Measurements from ENCODE around the gene MMP17. TPM values are rescaled to one million over a fixed set of nuclear protein-coding genes. Genes with fewer than 3 reads are reported as not detected.

MMP17 gene
- total RNA-seq, 1 donor, result 8.6 TPM

- TF ChIP-seq, protein P1, sequence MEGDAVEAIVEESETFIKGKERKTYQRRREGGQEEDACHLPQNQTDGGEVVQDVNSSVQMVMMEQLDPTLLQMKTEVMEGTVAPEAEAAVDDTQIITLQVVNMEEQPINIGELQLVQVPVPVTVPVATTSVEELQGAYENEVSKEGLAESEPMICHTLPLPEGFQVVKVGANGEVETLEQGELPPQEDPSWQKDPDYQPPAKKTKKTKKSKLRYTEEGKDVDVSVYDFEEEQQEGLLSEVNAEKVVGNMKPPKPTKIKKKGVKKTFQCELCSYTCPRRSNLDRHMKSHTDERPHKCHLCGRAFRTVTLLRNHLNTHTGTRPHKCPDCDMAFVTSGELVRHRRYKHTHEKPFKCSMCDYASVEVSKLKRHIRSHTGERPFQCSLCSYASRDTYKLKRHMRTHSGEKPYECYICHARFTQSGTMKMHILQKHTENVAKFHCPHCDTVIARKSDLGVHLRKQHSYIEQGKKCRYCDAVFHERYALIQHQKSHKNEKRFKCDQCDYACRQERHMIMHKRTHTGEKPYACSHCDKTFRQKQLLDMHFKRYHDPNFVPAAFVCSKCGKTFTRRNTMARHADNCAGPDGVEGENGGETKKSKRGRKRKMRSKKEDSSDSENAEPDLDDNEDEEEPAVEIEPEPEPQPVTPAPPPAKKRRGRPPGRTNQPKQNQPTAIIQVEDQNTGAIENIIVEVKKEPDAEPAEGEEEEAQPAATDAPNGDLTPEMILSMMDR (IDR thresholded peaks at IDR 0.05; ENCODE audit: insufficient read depth, low read depth, low read length), result no peak
- no peak overlapping the region for H3K4me3 ChIP-seq (ENCODE audit: low read depth, low read length)
- DNase-seq (ENCODE audit: low read depth), result no peak
These were observed 36.3 kb downstream of the MMP17 start for GRCh38 chr12:131864469-131864868.

GRCh38 chr12:131865180-131865875 is 37.1 kb downstream of the MMP17 start:
- TF ChIP-seq, protein P1 (IDR thresholded peaks at IDR 0.05; ENCODE audit: insufficient read depth, low read depth, low read length), result no peak
- DNase-seq (ENCODE audit: low read depth), result no peak
- H3K4me3 ChIP-seq (ENCODE audit: low read depth, low read length), result no peak overlapping the region

- TF ChIP-seq, protein P1 (IDR thresholded peaks at IDR 0.05; ENCODE audit: insufficient read depth, low read depth, low read length), result no peak
- H3K4me3 ChIP-seq (ENCODE audit: low read depth, low read length), result no peak overlapping the region
- no peak for DNase-seq (ENCODE audit: low read depth)
These were observed 39.3 kb downstream of the MMP17 start for GRCh38 chr12:131867471-131867870.

DNA sequence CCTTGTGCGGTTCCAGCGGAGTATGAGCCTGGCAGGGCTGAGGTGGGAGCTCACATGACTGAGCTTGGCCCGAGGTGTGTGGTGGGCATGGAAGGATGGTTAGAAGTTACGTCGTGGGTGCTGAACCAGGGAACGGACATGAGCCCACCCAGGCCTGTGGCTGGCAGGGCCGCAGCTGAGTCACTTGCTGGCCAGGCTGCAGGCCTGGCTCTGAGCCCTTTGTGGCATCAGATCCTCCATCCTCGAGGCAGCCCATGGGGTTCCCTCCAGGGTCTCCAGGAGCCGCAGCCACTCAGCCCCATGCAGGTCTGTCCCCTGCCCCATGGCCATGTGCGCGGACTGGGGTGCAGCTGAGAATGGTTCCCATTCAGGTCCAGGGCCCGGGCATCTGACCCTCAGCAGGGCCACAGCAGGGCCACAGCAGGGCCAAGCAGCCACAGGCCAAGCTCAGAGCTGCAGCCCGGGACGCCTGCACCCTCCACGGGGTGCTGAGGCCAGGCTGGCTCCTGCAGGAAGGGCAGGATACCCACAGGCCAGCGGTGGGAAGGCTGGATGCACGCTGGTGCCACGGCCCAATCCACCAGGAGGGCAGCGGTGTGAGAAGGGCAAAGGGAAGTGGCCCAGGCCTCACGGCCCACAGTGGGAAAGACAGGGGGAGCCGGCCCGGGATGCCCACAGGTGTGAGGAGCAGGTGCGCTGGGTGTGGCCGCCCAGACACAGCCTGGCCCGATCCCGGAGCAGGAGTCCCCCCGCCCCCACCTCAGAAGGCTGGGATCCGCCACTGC is 39.9 kb downstream of the MMP17 start:
- no peak for DNase-seq (ENCODE audit: low read depth)
- TF ChIP-seq, protein P1 (IDR thresholded peaks at IDR 0.05; ENCODE audit: insufficient read depth, low read depth, low read length), result no peak
- no peak overlapping the region for H3K4me3 ChIP-seq (ENCODE audit: low read depth, low read length)

DNA sequence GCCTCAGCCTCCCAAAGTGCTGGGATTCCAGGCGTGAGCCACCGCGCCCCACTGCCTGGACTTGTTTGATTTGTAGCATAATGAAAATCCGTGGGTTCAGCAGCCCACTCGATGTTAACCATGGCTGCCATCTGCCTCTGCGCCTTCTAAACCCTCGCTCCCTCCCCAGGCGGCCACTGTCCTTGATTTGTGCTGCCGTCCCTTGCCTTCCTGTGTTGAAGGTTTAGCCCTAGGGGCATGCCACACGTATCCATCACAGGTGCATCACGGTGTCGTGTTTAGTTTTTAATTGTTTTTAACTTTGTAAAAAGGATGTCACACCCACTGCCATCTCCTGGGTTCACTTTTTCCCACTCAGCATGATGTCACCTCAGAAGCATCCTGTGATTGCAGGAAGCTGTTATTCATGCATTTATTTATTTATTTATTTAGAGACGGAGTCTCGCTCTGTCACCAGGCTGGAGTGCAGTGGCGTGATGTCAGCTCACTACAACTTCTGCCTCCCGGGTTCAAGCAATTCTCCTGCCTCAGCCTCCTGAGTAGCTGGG is 41.8 kb downstream of the MMP17 start:
- H3K4me3 ChIP-seq (ENCODE audit: low read depth, low read length), result no peak overlapping the region
- DNase-seq (ENCODE audit: low read depth), result peak; percentile 57
- TF ChIP-seq, protein P1 (IDR thresholded peaks at IDR 0.05; ENCODE audit: insufficient read depth, low read depth, low read length), result no peak

DNA sequence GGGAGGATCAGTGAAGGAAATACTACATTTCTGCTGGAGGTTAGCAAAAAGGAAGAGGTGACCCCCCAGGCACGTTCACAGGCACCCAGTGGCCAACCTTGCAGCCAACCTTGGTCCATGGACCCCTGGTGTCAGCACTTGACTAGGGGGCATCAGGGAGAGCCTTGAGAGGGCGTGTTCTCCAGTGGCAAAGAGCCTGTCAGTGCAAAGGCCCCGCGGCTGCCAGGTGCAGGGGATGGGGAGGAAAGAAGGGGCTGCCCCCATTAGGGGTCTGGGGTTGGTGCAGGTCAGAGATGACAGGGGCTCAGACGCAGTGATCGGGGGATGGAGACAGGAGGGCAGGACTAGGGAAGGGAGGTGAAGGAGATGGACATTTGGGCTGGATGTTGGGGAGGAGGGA is 43.5 kb downstream of the MMP17 start:
- H3K4me3 ChIP-seq (ENCODE audit: low read depth, low read length), result no peak overlapping the region
- TF ChIP-seq, protein P1 (IDR thresholded peaks at IDR 0.05; ENCODE audit: insufficient read depth, low read depth, low read length), result no peak
- DNase-seq (ENCODE audit: low read depth), result no peak
